GM23338 (cell line): Measurements from ENCODE around the gene CRYBG2. TPM values are rescaled to one million over a fixed set of nuclear protein-coding genes. Genes with fewer than 3 reads are reported as not detected.

ENCODE experiments used
- ATAC-seq: fragments of 200-7000 bp; cut with Tn5 transposase; 3 replicates; pipeline ENCODE4 v1.9.1; 2020
- DNase-seq: peaks from one replicate; pipeline ENCODE4 v3.0.0-alpha.2; 2015; ENCODE audit warnings: low spot score
- H2AFZ ChIP-seq: fragments of 200-600 bp; sonication (generic); 2 replicates; pipeline ENCODE4 v1.8.0; 2016; ENCODE audit warnings: antibody characterized with exemption, mild to moderate bottlenecking, moderate library complexity
- H3F3A ChIP-seq: fragments of 200-600 bp; sonication (generic); replicated peaks from 2 replicates; pipeline ENCODE4 v1.8.0; 2017; ENCODE audit warnings: antibody characterized with exemption, mixed run types, low read depth
- H3K27ac ChIP-seq: fragments of 200-600 bp; sonication (generic); 2 replicates; pipeline ENCODE4 v1.6.1; 2016; ENCODE audit warnings: low read depth
- H3K27me3 ChIP-seq: fragments of 200-600 bp; sonication (generic); 2 replicates; pipeline ENCODE4 v1.8.0; 2016; ENCODE audit warnings: mild to moderate bottlenecking, mixed run types, moderate library complexity; ENCODE audit not compliant: insufficient read depth
- H3K36me3 ChIP-seq: fragments of 200-600 bp; sonication (generic); 2 replicates; pipeline ENCODE4 v1.8.0; 2016; ENCODE audit warnings: mild to moderate bottlenecking; ENCODE audit not compliant: insufficient read depth
- H3K4me1 ChIP-seq: fragments of 200-600 bp; sonication (generic); 2 replicates; pipeline ENCODE4 v1.8.0; 2016; ENCODE audit warnings: mild to moderate bottlenecking, moderate library complexity; ENCODE audit not compliant: insufficient read depth
- H3K4me2 ChIP-seq: fragments of 200-600 bp; sonication (generic); 2 replicates; pipeline ENCODE4 v1.7.1; 2017; ENCODE audit warnings: mixed run types
- H3K4me3 ChIP-seq: fragments of 200-600 bp; sonication (generic); 2 replicates; pipeline ENCODE4 v1.6.1; 2016; ENCODE audit warnings: mixed run types
- H3K79me2 ChIP-seq: fragments of 200-600 bp; sonication (generic); replicated peaks from 2 replicates; pipeline ENCODE4 v1.8.0; 2017; ENCODE audit warnings: mild to moderate bottlenecking; ENCODE audit not compliant: insufficient read depth
- H3K9me2 ChIP-seq: fragments of 200-600 bp; sonication (generic); 2 replicates; pipeline ENCODE4 v1.8.0; 2017; ENCODE audit not compliant: insufficient read depth
- H4K20me1 ChIP-seq: fragments of 200-600 bp; sonication (generic); replicated peaks from 2 replicates; pipeline ENCODE4 v1.8.0; 2017; ENCODE audit warnings: mild to moderate bottlenecking; ENCODE audit not compliant: insufficient read depth
- H3K27ac Mint-ChIP-seq: 2 replicates; pipeline ENCODE4 v1.8.0; 2020; ENCODE audit warnings: inconsistent platforms, mild to moderate bottlenecking, moderate library complexity, mixed read lengths
- H3K27me3 Mint-ChIP-seq: 3 replicates; pipeline ENCODE4 v1.8.0; 2022; ENCODE audit warnings: low read depth, mild to moderate bottlenecking, moderate library complexity, mixed read lengths, inconsistent platforms; ENCODE audit not compliant: insufficient read depth, poor library complexity
- H3K36me3 Mint-ChIP-seq: 3 replicates; pipeline ENCODE4 v1.8.0; 2021; ENCODE audit warnings: low read depth, mild to moderate bottlenecking, inconsistent platforms, moderate library complexity, mixed read lengths
- H3K4me1 Mint-ChIP-seq: 3 replicates; pipeline ENCODE4 v1.8.0; 2020; ENCODE audit warnings: mild to moderate bottlenecking, inconsistent platforms, mixed read lengths
- H3K4me3 Mint-ChIP-seq: 3 replicates; pipeline ENCODE4 v1.8.0; 2021; ENCODE audit warnings: moderate library complexity, mild to moderate bottlenecking, inconsistent platforms, mixed read lengths
- H3K9me3 Mint-ChIP-seq: 3 replicates; pipeline ENCODE4 v1.8.0; 2020; ENCODE audit warnings: moderate library complexity, mild to moderate bottlenecking, inconsistent platforms, mixed read lengths
- EZH2phosphoT487 ChIP-seq: fragments of 200-600 bp; sonication (generic); IDR thresholded peaks from one replicate; pipeline ENCODE4 v1.8.1; 2018; ENCODE audit warnings: antibody characterized with exemption; ENCODE audit not compliant: unreplicated experiment
- ZNF114 ChIP-seq: fragments of 250-450 bp; sonication (Bioruptor Pico); IDR thresholded peaks from 2 replicates; pipeline ENCODE4 v1.5.0; 2020; ENCODE audit warnings: mild to moderate bottlenecking, moderate library complexity
- ZNF331 ChIP-seq: fragments of 250-450 bp; sonication (Bioruptor Pico); IDR thresholded peaks from 2 replicates; pipeline ENCODE4 v1.5.0; 2020; ENCODE audit warnings: low read depth, mild to moderate bottlenecking, moderate library complexity
- polyA plus RNA-seq: library from polyadenylated mRNA; unstranded; fragments of >200 nt; fragmentation: Nextera tagmentation; extraction: Ambion mirVana; gene quantifications from 2 replicates; pipeline ENCODE4 v1.2.1, GENCODE V29; 2016
- total RNA-seq: library from RNA; depleted of rRNA; stranded (reverse); fragments of >200 nt; shearing (Covaris generic); gene quantifications from 2 replicates; pipeline ENCODE4 v1.2.3, GENCODE V29; 2014
- TF ChIP-seq, protein P1 (sequence below): IDR thresholded peaks from 2 replicates; pipeline ENCODE4 v1.6.1; 2016; ENCODE audit warnings: antibody characterized with exemption
- TF ChIP-seq, protein P2 (sequence below), 2 experiments: fragments of 200-600 bp in 1 of 2; sonication (generic) in 1 of 2; conservative IDR thresholded peaks; 2 replicates each; pipeline versions ENCODE4 v1.5.1 to v1.6.1; 2016 to 2017; ENCODE audit warnings: antibody characterized with exemption in 2 of 2, low read depth in 2 of 2, mild to moderate bottlenecking in 2 of 2, moderate library complexity in 1 of 2
- TF ChIP-seq, protein P3 (sequence below): fragments of 250-450 bp; sonication (Bioruptor Pico); IDR thresholded peaks from 2 replicates; pipeline ENCODE4 v1.5.0; 2020; ENCODE audit warnings: mild to moderate bottlenecking, moderate library complexity

Gene CRYBG2
- total and polyA plus RNA-seq, 2 experiments from 2014 or later, result 17.6 to 18.4 TPM

DNA sequence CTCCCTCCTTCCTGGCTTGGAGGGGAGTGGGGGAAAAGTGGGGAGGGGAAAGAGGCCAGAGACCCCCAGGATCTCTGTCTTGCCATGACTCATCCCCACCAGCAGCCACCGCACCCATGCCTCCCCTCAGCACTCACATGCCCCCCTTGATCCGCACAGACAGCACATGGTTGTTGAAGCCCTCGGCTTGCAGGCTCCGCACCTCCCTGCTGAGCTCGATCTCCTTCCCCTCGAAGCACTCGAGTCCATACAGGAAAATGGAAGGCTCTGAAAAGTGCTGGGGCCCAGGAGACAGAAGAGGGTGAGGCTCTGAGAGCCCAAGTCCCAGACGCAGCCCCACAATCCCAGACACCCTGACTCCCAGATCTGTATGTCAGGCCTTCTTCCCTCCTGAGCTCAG lies 25.3 kb downstream of the CRYBG2 start:
- Histone ChIP-seq H3K27ac (no peak overlapping the region), H3F3A (no peaks in the 10 kb centered on the region), H3K4me3 (no peak overlapping the region), H3K9me2 (no peaks in the 10 kb centered on the region), H3K27me3 (no peaks in the 10 kb centered on the region), H3K36me3 (peaks cover 8% of the 10 kb centered on the region), H4K20me1 (no peaks in the 10 kb centered on the region; the same call in 1 of the 2 replicates), H3K4me2 (no peak overlapping the region), H3K79me2 (no peaks in the 10 kb centered on the region), H2AFZ (no peak overlapping the region), H3K4me1 (no peaks in the 10 kb centered on the region; the same call in 1 of the 2 replicates)
- Mint-ChIP-seq H3K36me3 (peaks cover 28% of the 10 kb centered on the region; the same call in 2 of the 3 replicates), H3K27me3 (peaks cover 2% of the 10 kb centered on the region), H3K9me3 (no peaks in the 10 kb centered on the region), H3K27ac (peak overlapping the region; percentile 84; the same call in 1 of the 2 replicates), H3K4me1 (0 out of 3 replicates have a peak, but pooled peaks cover 3% of the 10 kb centered on the region), H3K4me3 (no peak overlapping the region)
- TF ChIP-seq, protein P1, sequence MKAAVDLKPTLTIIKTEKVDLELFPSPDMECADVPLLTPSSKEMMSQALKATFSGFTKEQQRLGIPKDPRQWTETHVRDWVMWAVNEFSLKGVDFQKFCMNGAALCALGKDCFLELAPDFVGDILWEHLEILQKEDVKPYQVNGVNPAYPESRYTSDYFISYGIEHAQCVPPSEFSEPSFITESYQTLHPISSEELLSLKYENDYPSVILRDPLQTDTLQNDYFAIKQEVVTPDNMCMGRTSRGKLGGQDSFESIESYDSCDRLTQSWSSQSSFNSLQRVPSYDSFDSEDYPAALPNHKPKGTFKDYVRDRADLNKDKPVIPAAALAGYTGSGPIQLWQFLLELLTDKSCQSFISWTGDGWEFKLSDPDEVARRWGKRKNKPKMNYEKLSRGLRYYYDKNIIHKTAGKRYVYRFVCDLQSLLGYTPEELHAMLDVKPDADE, result no peak
- no peak for ATAC-seq
- DNase-seq, result no peak

GRCh38 chr1:26327956-26328362 lies 26.0 kb downstream of the CRYBG2 start:
- 0 out of 3 replicates have a peak, but pooled peaks cover 3% of the 10 kb centered on the region for H3K4me1 Mint-ChIP-seq

More at GRCh38 chr1:26327956-26328362, 26.0 kb downstream of the CRYBG2 start:
- Histone ChIP-seq H3F3A (no peaks in the 10 kb centered on the region), H3K27ac (no peak overlapping the region), H3K36me3 (peaks cover 8% of the 10 kb centered on the region), H3K4me3 (no peak overlapping the region), H3K9me2 (no peaks in the 10 kb centered on the region), H2AFZ (no peak overlapping the region), H4K20me1 (no peaks in the 10 kb centered on the region; the same call in 1 of the 2 replicates), H3K4me2 (no peak overlapping the region), H3K79me2 (no peaks in the 10 kb centered on the region), H3K4me1 (no peaks in the 10 kb centered on the region; the same call in 1 of the 2 replicates), H3K27me3 (no peaks in the 10 kb centered on the region)
- no peak for DNase-seq
- Mint-ChIP-seq H3K4me3 (no peak overlapping the region), H3K9me3 (no peaks in the 10 kb centered on the region), H3K36me3 (peaks cover 31% of the 10 kb centered on the region), H3K27ac (peak overlapping the region; percentile 85), H3K27me3 (peaks cover 2% of the 10 kb centered on the region)
- TF ChIP-seq EZH2phosphoT487 (no peak), ZNF114 (no peak), ZNF331 (CRISPR knock-in tag) (no peak)
- TF ChIP-seq, protein P2, sequence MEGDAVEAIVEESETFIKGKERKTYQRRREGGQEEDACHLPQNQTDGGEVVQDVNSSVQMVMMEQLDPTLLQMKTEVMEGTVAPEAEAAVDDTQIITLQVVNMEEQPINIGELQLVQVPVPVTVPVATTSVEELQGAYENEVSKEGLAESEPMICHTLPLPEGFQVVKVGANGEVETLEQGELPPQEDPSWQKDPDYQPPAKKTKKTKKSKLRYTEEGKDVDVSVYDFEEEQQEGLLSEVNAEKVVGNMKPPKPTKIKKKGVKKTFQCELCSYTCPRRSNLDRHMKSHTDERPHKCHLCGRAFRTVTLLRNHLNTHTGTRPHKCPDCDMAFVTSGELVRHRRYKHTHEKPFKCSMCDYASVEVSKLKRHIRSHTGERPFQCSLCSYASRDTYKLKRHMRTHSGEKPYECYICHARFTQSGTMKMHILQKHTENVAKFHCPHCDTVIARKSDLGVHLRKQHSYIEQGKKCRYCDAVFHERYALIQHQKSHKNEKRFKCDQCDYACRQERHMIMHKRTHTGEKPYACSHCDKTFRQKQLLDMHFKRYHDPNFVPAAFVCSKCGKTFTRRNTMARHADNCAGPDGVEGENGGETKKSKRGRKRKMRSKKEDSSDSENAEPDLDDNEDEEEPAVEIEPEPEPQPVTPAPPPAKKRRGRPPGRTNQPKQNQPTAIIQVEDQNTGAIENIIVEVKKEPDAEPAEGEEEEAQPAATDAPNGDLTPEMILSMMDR (conservative IDR thresholded peaks at IDR 0.05; ENCODE audit: low read depth in 2 of 2), result 0 out of 4 replicates have a peak, but pooled peaks of 1 of the 2 experiments have one; percentile 10
- TF ChIP-seq, protein P3, sequence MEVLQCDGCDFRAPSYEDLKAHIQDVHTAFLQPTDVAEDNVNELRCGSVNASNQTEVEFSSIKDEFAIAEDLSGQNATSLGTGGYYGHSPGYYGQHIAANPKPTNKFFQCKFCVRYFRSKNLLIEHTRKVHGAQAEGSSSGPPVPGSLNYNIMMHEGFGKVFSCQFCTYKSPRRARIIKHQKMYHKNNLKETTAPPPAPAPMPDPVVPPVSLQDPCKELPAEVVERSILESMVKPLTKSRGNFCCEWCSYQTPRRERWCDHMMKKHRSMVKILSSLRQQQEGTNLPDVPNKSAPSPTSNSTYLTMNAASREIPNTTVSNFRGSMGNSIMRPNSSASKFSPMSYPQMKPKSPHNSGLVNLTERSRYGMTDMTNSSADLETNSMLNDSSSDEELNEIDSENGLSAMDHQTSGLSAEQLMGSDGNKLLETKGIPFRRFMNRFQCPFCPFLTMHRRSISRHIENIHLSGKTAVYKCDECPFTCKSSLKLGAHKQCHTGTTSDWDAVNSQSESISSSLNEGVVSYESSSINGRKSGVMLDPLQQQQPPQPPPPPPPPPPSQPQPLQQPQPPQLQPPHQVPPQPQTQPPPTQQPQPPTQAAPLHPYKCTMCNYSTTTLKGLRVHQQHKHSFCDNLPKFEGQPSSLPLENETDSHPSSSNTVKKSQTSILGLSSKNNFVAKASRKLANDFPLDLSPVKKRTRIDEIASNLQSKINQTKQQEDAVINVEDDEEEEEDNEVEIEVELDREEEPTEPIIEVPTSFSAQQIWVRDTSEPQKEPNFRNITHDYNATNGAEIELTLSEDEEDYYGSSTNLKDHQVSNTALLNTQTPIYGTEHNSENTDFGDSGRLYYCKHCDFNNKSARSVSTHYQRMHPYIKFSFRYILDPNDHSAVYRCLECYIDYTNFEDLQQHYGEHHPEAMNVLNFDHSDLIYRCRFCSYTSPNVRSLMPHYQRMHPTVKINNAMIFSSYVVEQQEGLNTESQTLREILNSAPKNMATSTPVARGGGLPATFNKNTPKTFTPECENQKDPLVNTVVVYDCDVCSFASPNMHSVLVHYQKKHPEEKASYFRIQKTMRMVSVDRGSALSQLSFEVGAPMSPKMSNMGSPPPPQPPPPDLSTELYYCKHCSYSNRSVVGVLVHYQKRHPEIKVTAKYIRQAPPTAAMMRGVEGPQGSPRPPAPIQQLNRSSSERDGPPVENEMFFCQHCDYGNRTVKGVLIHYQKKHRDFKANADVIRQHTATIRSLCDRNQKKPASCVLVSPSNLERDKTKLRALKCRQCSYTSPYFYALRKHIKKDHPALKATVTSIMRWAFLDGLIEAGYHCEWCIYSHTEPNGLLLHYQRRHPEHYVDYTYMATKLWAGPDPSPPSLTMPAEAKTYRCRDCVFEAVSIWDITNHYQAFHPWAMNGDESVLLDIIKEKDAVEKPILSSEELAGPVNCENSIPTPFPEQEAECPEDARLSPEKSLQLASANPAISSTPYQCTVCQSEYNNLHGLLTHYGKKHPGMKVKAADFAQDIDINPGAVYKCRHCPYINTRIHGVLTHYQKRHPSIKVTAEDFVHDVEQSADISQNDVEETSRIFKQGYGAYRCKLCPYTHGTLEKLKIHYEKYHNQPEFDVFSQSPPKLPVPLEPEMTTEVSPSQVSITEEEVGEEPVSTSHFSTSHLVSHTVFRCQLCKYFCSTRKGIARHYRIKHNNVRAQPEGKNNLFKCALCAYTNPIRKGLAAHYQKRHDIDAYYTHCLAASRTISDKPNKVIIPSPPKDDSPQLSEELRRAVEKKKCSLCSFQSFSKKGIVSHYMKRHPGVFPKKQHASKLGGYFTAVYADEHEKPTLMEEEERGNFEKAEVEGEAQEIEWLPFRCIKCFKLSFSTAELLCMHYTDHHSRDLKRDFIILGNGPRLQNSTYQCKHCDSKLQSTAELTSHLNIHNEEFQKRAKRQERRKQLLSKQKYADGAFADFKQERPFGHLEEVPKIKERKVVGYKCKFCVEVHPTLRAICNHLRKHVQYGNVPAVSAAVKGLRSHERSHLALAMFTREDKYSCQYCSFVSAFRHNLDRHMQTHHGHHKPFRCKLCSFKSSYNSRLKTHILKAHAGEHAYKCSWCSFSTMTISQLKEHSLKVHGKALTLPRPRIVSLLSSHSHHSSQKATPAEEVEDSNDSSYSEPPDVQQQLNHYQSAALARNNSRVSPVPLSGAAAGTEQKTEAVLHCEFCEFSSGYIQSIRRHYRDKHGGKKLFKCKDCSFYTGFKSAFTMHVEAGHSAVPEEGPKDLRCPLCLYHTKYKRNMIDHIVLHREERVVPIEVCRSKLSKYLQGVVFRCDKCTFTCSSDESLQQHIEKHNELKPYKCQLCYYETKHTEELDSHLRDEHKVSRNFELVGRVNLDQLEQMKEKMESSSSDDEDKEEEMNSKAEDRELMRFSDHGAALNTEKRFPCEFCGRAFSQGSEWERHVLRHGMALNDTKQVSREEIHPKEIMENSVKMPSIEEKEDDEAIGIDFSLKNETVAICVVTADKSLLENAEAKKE (CRISPR knock-in tag), result no peak
- peak; percentile 30; the same call in 2 of the 3 replicates for ATAC-seq
